GM19193 (cell line): Measurements from ENCODE around the gene ACTA2.

Experiments used
- POLR2A ChIP-seq: IDR thresholded peaks from 4 replicates; pipeline ENCODE4 v1.6.1; 2011; ENCODE audit not compliant: insufficient read depth, insufficient read length; ENCODE audit errors: extremely low read depth

ACTA2 gene

GRCh38 chr10:88922041-88922440 lies 30.5 kb downstream of the ACTA2 start:
- no peak for TF ChIP-seq POLR2A

GRCh38 chr10:88920986-88921593 lies 31.5 kb downstream of the ACTA2 start:
- TF ChIP-seq POLR2A = no peak

- no peak for TF ChIP-seq POLR2A
These were observed 32.4 kb downstream of the ACTA2 start for GRCh38 chr10:88920198-88920597.

- no peak for TF ChIP-seq POLR2A
These were observed 33.5 kb downstream of the ACTA2 start for GRCh38 chr10:88919041-88919440.

- TF ChIP-seq POLR2A = no peak
These were observed 34.2 kb downstream of the ACTA2 start for GRCh38 chr10:88918191-88918905.

- no peak for TF ChIP-seq POLR2A
These were observed 35.6 kb downstream of the ACTA2 start for GRCh38 chr10:88916986-88917385.

- no peak for TF ChIP-seq POLR2A
These were observed 36.3 kb downstream of the ACTA2 start for GRCh38 chr10:88916231-88916630.

GRCh38 chr10:88915781-88916180 lies 36.8 kb downstream of the ACTA2 start:
- TF ChIP-seq POLR2A = no peak

- TF ChIP-seq POLR2A = no peak
These were observed 38.8 kb downstream of the ACTA2 start for GRCh38 chr10:88913788-88914187.

- TF ChIP-seq POLR2A = no peak
These were observed 39.4 kb downstream of the ACTA2 start for GRCh38 chr10:88913127-88913526.

GRCh38 chr10:88911851-88912250 lies 40.7 kb downstream of the ACTA2 start:
- TF ChIP-seq POLR2A = no peak

GRCh38 chr10:88911116-88911515 lies 41.5 kb downstream of the ACTA2 start:
- no peak for TF ChIP-seq POLR2A

- TF ChIP-seq POLR2A = no peak
These were observed 44.4 kb downstream of the ACTA2 start for GRCh38 chr10:88908194-88908593.

- no peak for TF ChIP-seq POLR2A
These were observed 45.7 kb downstream of the ACTA2 start for GRCh38 chr10:88906921-88907320.

- TF ChIP-seq POLR2A = no peak
These were observed 48.9 kb downstream of the ACTA2 start for GRCh38 chr10:88903715-88904114.

GRCh38 chr10:88901984-88902789 lies 50.4 kb downstream of the ACTA2 start:
- no peak for TF ChIP-seq POLR2A
